Neural progenitor cell (in vitro differentiated cells): ENCODE results near the gene ARF6. TPM values are rescaled to one million over a fixed set of nuclear protein-coding genes. Genes with fewer than 3 reads are reported as not detected.

Source experiments
- DNase-seq: peaks from one replicate; pipeline ENCODE4 v3.0.0-alpha.2; 2016; ENCODE audit warnings: low spot score
- H2AFZ ChIP-seq: fragments of 200-600 bp; sonication (generic); replicated peaks from 2 replicates; pipeline ENCODE4 v1.6.1; 2016; ENCODE audit warnings: antibody characterized with exemption
- H3F3A ChIP-seq: fragments of 200-600 bp; sonication (generic); 2 replicates; pipeline ENCODE4 v1.6.1; 2016; ENCODE audit warnings: antibody characterized with exemption, low read depth
- H3K27ac ChIP-seq: fragments of 200-600 bp; sonication (generic); 2 replicates; pipeline ENCODE4 v1.5.1; 2016; ENCODE audit warnings: mild to moderate bottlenecking
- H3K27me3 ChIP-seq: fragments of 200-600 bp; sonication (generic); 2 replicates; pipeline ENCODE4 v1.6.1; 2016; ENCODE audit warnings: mild to moderate bottlenecking, moderate library complexity
- H3K36me3 ChIP-seq: fragments of 200-600 bp; sonication (generic); 2 replicates; pipeline ENCODE4 v1.5.1; 2016
- H3K4me1 ChIP-seq: fragments of 200-600 bp; sonication (generic); 2 replicates; pipeline ENCODE4 v1.6.1; 2016; ENCODE audit warnings: mixed run types
- H3K4me2 ChIP-seq: fragments of 200-600 bp; sonication (generic); 2 replicates; pipeline ENCODE4 v1.6.1; 2016
- H3K4me3 ChIP-seq: fragments of 200-600 bp; sonication (generic); 2 replicates; pipeline ENCODE4 v1.5.1; 2016
- H3K79me2 ChIP-seq: fragments of 200-600 bp; sonication (generic); 2 replicates; pipeline ENCODE4 v1.6.1; 2016; ENCODE audit warnings: low read depth
- H3K9ac ChIP-seq: fragments of 200-600 bp; sonication (generic); 2 replicates; pipeline ENCODE4 v1.6.1; 2016
- H3K9me3 ChIP-seq: fragments of 200-600 bp; sonication (generic); 2 replicates; pipeline ENCODE4 v1.5.1; 2016; ENCODE audit warnings: low read depth
- H4K20me1 ChIP-seq: fragments of 200-600 bp; sonication (generic); 2 replicates; pipeline ENCODE4 v1.6.1; 2016; ENCODE audit warnings: low read depth
- H3K27ac Mint-ChIP-seq: 3 replicates; pipeline ENCODE4 v1.8.0; 2021; ENCODE audit warnings: mixed read lengths
- H3K27me3 Mint-ChIP-seq: 2 replicates; pipeline ENCODE4 v1.8.0; 2022; ENCODE audit warnings: low read depth, mild to moderate bottlenecking, inconsistent platforms, moderate library complexity, mixed read lengths; ENCODE audit not compliant: insufficient read depth
- H3K36me3 Mint-ChIP-seq: 3 replicates; pipeline ENCODE4 v1.8.0; 2021; ENCODE audit warnings: mixed read lengths
- H3K4me1 Mint-ChIP-seq: 3 replicates; pipeline ENCODE4 v1.8.0; 2021; ENCODE audit warnings: mixed read lengths
- H3K4me3 Mint-ChIP-seq: 3 replicates; pipeline ENCODE4 v1.8.0; 2021; ENCODE audit warnings: mild to moderate bottlenecking, moderate library complexity, mixed read lengths
- H3K9me3 Mint-ChIP-seq: 3 replicates; pipeline ENCODE4 v1.8.0; 2020; ENCODE audit warnings: mixed read lengths
- CTCF ChIP-seq: fragments of 200-600 bp; sonication (generic); IDR thresholded peaks from 2 replicates; pipeline ENCODE4 v1.5.1; 2017; ENCODE audit warnings: antibody characterized with exemption, mild to moderate bottlenecking
- EZH2 ChIP-seq: fragments of 200-600 bp; sonication (generic); IDR thresholded peaks from 2 replicates; pipeline ENCODE4 v1.6.1; 2017; ENCODE audit warnings: antibody characterized with exemption, mild to moderate bottlenecking, moderate library complexity
- EZH2phosphoT487 ChIP-seq: fragments of 200-600 bp; sonication (generic); IDR thresholded peaks from 2 replicates; pipeline ENCODE4 v1.6.1; 2017; ENCODE audit warnings: antibody characterized with exemption
- total RNA-seq: library from RNA; depleted of rRNA; stranded (reverse); fragments of >200 nt; gene quantifications from 2 replicates; pipeline ENCODE4 v1.2.3, GENCODE V29; 2015; ENCODE audit warnings: low replicate concordance

The ARF6 gene
- total RNA-seq, 1 donor from 2014 or later, result 48.7 TPM

DNA sequence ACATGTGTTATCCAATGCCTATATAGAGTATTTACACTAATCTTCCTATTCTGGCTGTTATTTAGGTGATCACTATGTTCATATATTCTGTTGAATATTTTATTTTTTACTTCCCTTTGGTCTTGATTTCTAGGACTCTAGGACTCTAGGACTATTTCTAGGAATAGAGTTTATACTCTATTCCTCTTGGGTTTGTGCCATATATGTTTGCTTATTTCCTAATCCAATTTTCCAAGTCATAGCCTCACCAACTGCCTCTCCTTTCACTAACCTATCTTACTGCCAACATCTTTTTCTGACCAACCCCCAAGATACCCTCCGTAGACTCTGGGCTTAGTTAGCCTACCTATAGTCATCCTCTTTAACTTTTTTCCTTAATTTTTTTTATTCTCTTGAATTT, 28.5 kb downstream of the ARF6 start:
- H3F3A ChIP-seq, result no peaks in the 10 kb centered on the region
- H3K4me1 ChIP-seq, result no peaks in the 10 kb centered on the region
- no peak overlapping the region for H3K4me3 ChIP-seq
- Mint-ChIP-seq H3K36me3 (no peaks in the 10 kb centered on the region), H3K27ac (no peak overlapping the region), H3K4me1 (no peaks in the 10 kb centered on the region), H3K4me3 (no peak overlapping the region), H3K9me3 (no peaks in the 10 kb centered on the region), H3K27me3 (peaks cover 4% of the 10 kb centered on the region)
- DNase-seq, result no peak
- H3K9ac ChIP-seq, result no peak overlapping the region
- no peaks in the 10 kb centered on the region for H3K27me3 ChIP-seq
- TF ChIP-seq CTCF (no peak), EZH2phosphoT487 (no peak), EZH2 (no peak)
- H3K79me2 ChIP-seq, result no peaks in the 10 kb centered on the region
- no peaks in the 10 kb centered on the region for H3K36me3 ChIP-seq
- H2AFZ ChIP-seq, result no peak overlapping the region
- no peaks in the 10 kb centered on the region for H4K20me1 ChIP-seq
- H3K27ac ChIP-seq, result no peak overlapping the region
- H3K4me2 ChIP-seq, result no peak overlapping the region
- no peaks in the 10 kb centered on the region for H3K9me3 ChIP-seq

DNA sequence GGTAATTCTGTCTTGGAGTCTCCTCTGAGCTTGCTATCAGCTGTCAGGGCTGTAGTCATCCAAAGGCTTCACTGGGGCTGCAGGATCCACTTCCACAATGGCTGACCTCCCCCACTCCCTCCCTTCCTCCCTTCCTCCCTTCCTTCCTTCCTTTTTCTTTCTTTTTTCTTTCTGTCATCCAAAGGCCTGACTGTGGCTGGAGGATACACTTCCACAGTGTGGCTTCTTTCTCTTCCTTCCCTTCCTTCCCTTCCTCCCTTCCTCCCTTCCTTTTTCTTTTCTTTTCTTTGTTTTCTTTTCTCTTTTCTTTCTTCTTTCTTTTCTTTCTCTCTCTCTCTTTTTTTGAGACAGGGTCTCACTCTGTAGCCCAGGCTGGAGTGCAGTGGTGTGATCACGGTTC, 30.6 kb downstream of the ARF6 start:
- H3K27me3 Mint-ChIP-seq, result peaks cover 7% of the 10 kb centered on the region
- Histone ChIP-seq H3K27ac (no peak overlapping the region), H3K4me1 (no peaks in the 10 kb centered on the region), H3K9me3 (no peaks in the 10 kb centered on the region), H3K27me3 (no peaks in the 10 kb centered on the region), H4K20me1 (no peaks in the 10 kb centered on the region), H3K4me3 (no peak overlapping the region), H3K4me2 (no peak overlapping the region), H3K79me2 (no peaks in the 10 kb centered on the region), H3F3A (no peaks in the 10 kb centered on the region), H3K9ac (no peak overlapping the region), H3K36me3 (no peaks in the 10 kb centered on the region), H2AFZ (peak overlapping the region; percentile 68)
- no peak overlapping the region for H3K27ac Mint-ChIP-seq
- no peaks in the 10 kb centered on the region for H3K4me1 Mint-ChIP-seq
- TF ChIP-seq CTCF (no peak), EZH2 (no peak), EZH2phosphoT487 (no peak)
- no peaks in the 10 kb centered on the region for H3K36me3 Mint-ChIP-seq
- H3K4me3 Mint-ChIP-seq, result no peak overlapping the region
- H3K9me3 Mint-ChIP-seq, result no peaks in the 10 kb centered on the region
- DNase-seq, result no peak

- Histone ChIP-seq H3K9ac (no peak overlapping the region), H3K4me3 (no peak overlapping the region), H2AFZ (peak overlapping the region; percentile 68), H3K4me2 (no peak overlapping the region), H3K79me2 (no peaks in the 10 kb centered on the region), H3K27ac (no peak overlapping the region), H3K36me3 (no peaks in the 10 kb centered on the region), H3F3A (no peaks in the 10 kb centered on the region), H3K4me1 (no peaks in the 10 kb centered on the region), H4K20me1 (no peaks in the 10 kb centered on the region), H3K27me3 (no peaks in the 10 kb centered on the region), H3K9me3 (no peaks in the 10 kb centered on the region)
- H3K27me3 Mint-ChIP-seq, result peaks cover 7% of the 10 kb centered on the region
- no peak overlapping the region for H3K27ac Mint-ChIP-seq
- H3K4me3 Mint-ChIP-seq, result no peak overlapping the region
- no peaks in the 10 kb centered on the region for H3K9me3 Mint-ChIP-seq
- no peaks in the 10 kb centered on the region for H3K4me1 Mint-ChIP-seq
- H3K36me3 Mint-ChIP-seq, result no peaks in the 10 kb centered on the region
- DNase-seq, result no peak
- TF ChIP-seq CTCF, result no peak
- no peak for TF ChIP-seq EZH2phosphoT487
- no peak for TF ChIP-seq EZH2
Measured at GRCh38 chr14:49923881-49924280, 31.0 kb downstream of the ARF6 start.

- Histone ChIP-seq H3K27ac (no peak overlapping the region), H4K20me1 (no peaks in the 10 kb centered on the region), H3K27me3 (no peaks in the 10 kb centered on the region), H3K9ac (no peak overlapping the region), H3K4me1 (no peaks in the 10 kb centered on the region), H3K4me2 (no peak overlapping the region), H2AFZ (no peak overlapping the region), H3K4me3 (no peak overlapping the region), H3K36me3 (no peaks in the 10 kb centered on the region), H3K9me3 (no peaks in the 10 kb centered on the region), H3K79me2 (no peaks in the 10 kb centered on the region), H3F3A (no peaks in the 10 kb centered on the region)
- H3K27ac Mint-ChIP-seq, result no peak overlapping the region
- no peaks in the 10 kb centered on the region for H3K36me3 Mint-ChIP-seq
- no peaks in the 10 kb centered on the region for H3K4me1 Mint-ChIP-seq
- peaks cover 7% of the 10 kb centered on the region for H3K27me3 Mint-ChIP-seq
- no peaks in the 10 kb centered on the region for H3K9me3 Mint-ChIP-seq
- TF ChIP-seq EZH2phosphoT487 (no peak), CTCF (no peak), EZH2 (no peak)
- no peak for DNase-seq
- no peak overlapping the region for H3K4me3 Mint-ChIP-seq
Measured at GRCh38 chr14:49924852-49925251, 32.0 kb downstream of the ARF6 start.
